Mononuclear cell (primary cell): ENCODE data around the gene PTTG2. TPM values are rescaled to one million over a fixed set of nuclear protein-coding genes. Genes with fewer than 3 reads are reported as not detected.
"Not testable (repeated sequence)": the region's sequence is repeated elsewhere in the genome, so short reads cannot be mapped to it uniquely, and the experiment has no call there.

Experiments used
- H3K27me3 ChIP-seq: 2 replicates; pipeline ENCODE4 v1.6.0; 2011; ENCODE audit warnings: low read length, control low read depth; ENCODE audit not compliant: insufficient read depth
- H3K4me1 ChIP-seq: 2 replicates; pipeline ENCODE4 v1.5.1; 2011; ENCODE audit warnings: mild to moderate bottlenecking, low read length, control low read depth; ENCODE audit not compliant: insufficient read depth
- H3K4me3 ChIP-seq: 2 replicates; pipeline ENCODE4 v1.5.1; 2011; ENCODE audit warnings: mild to moderate bottlenecking, low read length, moderate library complexity
- H3K9me3 ChIP-seq: 2 replicates; pipeline ENCODE4 v1.5.1; 2011; ENCODE audit warnings: low read depth, mild to moderate bottlenecking, control low read depth, low read length
- total RNA-seq: library from RNA; depleted of rRNA; stranded (reverse); fragments of >200 nt; gene quantifications from one replicate; pipeline ENCODE4 v1.2.3, GENCODE V29; 2012

The PTTG2 gene
- total RNA-seq = 2.3 TPM

DNA sequence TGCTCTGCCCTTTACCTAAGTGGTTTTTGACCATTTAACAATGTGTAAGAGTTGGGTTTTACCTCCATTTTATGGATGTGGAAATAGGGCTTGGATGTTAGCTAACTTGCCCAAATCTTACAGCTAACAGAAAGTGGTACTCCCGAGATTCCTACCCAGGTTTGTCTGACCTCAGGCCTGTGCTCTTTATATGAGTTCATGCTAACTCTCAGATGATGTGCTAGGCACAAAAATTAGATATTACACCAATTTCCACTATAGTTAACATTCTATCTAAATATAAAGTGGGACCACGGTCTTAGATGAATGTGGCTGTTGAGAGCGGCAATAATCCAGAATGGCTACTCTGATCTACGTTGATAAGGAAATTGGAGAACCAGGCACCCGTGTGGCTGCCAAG, at the start of gene PTTG2:
Gene PTTG2 (plus strand): TSS at position 301 of the 400 bp plus-strand sequence. CDS start 37 bp downstream, at position 338.
- Histone ChIP-seq H3K4me1 (peaks cover 14% of the 10 kb centered on the region), H3K9me3 (no peaks in the 10 kb centered on the region)

DNA sequence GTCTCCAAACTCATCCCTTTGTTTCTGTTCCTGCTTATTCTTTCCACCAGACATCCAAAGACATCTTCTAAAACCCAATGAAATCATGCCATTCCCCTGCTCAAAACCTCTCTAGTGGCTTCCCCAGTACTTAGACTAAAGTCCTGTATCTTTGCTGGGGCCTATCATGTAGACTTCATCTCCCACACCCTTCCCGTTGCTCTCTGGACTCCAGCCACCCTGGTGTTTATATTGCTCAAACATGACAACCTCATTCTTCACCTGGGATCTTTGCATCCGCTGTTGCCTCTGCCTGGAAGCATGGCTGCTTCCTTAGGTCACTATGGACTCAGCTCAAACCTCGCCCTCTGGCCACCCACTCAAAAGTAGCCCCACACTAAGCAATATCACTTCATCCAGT, 45.7 kb upstream of the PTTG2 start:
- H3K4me3 ChIP-seq = no peak overlapping the region
- no peaks in the 10 kb centered on the region for H3K9me3 ChIP-seq
- no peaks in the 10 kb centered on the region for H3K27me3 ChIP-seq
- no peaks in the 10 kb centered on the region for H3K4me1 ChIP-seq

More for the DNA sequence above, at the start of gene PTTG2:
- H3K4me3 ChIP-seq = no peak within 1 kb of the TSS
- no peaks in the 10 kb centered on the region for H3K27me3 ChIP-seq

GRCh38 chr4:37917388-37917787, 42.8 kb upstream of the PTTG2 start:
- no peaks in the 10 kb centered on the region for H3K9me3 ChIP-seq
- no peaks in the 10 kb centered on the region for H3K4me1 ChIP-seq
- H3K27me3 ChIP-seq = no peaks in the 10 kb centered on the region
- no peak overlapping the region for H3K4me3 ChIP-seq

DNA sequence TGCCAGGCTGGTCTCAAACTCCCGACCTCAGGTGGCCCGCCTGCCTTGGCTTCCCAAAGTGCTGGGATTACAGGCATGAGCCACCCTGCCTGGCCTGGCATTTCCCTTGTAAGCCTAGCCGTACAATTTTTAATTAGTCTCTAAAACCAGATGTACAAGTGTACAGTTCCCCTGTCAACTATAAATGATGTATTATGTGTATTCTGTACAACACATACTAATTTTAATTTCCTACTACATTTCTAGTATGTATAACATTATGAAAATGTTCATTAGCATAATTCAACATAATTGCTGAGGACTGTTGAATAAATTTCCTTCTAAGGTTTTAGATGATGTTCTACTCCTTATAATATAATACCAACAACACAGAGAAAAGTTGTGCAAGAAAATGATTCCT, 41.5 kb upstream of the PTTG2 start:
- Histone ChIP-seq H3K4me3 (no peak overlapping the region), H3K4me1 (no peaks in the 10 kb centered on the region), H3K27me3 (no peaks in the 10 kb centered on the region), H3K9me3 (no peaks in the 10 kb centered on the region)

GRCh38 chr4:37922328-37922727, 37.9 kb upstream of the PTTG2 start:
- H3K9me3 ChIP-seq = no peaks in the 10 kb centered on the region
- H3K27me3 ChIP-seq = no peaks in the 10 kb centered on the region
- H3K4me1 ChIP-seq = no peaks in the 10 kb centered on the region
- no peak overlapping the region for H3K4me3 ChIP-seq

DNA sequence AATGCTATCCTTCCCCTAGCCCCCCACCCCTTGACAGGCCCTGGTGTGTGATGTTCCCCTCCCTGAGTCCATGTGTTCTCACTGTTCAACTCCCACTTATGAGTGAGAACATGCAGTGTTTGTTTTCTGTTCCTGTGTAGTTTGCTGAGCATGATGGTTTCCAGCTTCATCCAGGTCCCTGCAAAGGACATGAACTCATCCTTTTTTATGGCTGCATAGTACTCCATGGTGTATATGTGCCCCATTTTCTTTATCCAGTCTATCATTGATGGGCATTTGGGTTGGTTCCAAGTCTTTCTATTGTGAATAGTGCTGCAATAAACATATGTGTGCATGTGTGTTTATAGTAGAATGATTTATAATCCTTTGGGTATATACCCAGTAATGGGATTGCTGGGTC, 37.1 kb upstream of the PTTG2 start:
- H3K4me3 ChIP-seq, H3K9me3 ChIP-seq, H3K27me3 ChIP-seq: not testable (repeated sequence)

DNA sequence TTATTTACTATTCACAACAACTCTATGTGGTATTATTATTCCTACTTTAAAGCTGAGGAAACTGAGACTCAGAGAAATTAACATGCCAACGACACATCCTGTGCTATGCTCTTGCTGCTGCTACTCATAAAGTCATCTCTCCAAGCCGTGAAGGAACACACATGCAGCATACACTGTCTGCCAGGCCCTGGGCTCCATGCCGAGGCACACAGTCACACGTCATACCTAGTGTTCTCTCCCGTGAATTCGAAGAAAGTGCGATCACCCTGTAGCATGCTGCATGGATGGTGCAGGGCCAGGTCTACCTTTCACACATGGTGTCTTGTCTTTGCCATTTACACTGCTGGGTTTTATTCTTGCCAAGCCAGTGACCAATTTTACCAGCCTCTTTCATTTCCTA, 35.3 kb upstream of the PTTG2 start:
- H3K27me3 ChIP-seq = no peaks in the 10 kb centered on the region
- H3K4me1 ChIP-seq = peaks cover 6% of the 10 kb centered on the region
- H3K4me3 ChIP-seq = no peak overlapping the region
- no peaks in the 10 kb centered on the region for H3K9me3 ChIP-seq

More for the DNA sequence above, 37.1 kb upstream of the PTTG2 start:
- not testable (repeated sequence) for H3K4me1 ChIP-seq

DNA sequence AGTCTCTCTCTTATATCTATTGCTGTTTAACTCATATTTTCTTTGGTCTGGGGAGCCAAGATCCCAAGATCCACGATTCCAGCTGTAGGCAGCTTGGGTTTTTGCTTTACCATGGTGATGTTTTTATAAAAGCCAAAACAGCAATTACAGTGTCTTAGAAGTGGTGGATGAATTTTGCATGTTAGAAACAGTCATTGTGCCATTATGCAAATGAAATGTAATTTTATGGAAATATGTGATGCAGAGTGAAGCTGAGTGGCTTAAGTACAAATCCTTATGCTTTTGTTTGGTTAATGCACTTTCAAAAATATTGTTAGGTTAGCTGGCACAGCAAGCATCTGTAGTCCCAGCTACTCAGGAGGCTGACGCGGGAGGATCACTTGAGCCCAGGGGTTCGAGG, 32.8 kb upstream of the PTTG2 start:
- Histone ChIP-seq H3K4me3 (no peak overlapping the region), H3K4me1 (peaks cover 6% of the 10 kb centered on the region), H3K9me3 (no peaks in the 10 kb centered on the region), H3K27me3 (no peaks in the 10 kb centered on the region)

DNA sequence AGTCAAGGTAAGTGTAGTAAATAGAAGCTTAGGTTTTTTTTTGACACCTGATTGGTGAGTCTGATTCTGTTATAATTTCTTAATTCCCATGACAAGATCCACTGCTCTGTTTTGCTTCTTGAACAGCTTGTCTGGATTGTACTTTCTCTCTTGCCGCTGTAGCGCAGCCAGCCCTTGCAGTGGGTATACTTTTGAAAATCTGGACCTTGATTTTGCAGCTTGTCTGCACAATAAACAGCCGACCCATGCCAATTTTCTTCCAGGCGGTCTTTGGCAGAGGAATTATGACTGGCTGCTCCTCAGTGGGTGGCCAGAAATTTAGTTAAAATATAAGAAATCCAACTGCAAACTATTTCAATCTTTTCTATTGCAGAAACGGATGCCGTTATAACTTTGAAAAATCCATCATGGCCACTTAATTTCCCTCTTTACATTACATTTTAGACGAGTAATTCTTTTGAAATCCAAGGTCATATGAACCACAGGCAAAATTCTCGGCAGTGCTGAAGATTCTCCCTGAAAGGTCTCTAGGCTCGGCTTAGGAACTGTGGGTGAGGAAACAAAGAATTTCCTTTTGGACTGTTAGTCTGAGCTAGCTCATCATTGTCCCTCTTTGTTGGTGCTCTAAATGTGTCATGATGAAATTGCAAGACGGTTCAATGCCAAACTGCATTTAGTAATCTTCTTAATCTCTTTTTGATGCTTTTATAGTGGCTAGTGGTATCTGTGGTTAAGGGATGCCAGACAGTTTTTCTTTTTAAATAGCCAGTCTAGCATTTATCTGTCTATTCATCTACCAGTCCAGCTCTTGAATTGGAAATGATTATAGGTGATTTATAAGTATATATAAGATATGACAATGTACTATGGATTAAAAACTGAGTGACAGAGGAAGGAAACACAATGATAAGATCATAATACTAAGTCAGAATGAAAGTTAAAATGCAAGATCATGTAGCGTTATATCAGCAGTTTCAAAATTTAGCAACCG, 31.5 kb upstream of the PTTG2 start:
- H3K4me3 ChIP-seq = no peak overlapping the region
- no peaks in the 10 kb centered on the region for H3K9me3 ChIP-seq
- H3K27me3 ChIP-seq = no peaks in the 10 kb centered on the region
- peaks cover 6% of the 10 kb centered on the region for H3K4me1 ChIP-seq

DNA sequence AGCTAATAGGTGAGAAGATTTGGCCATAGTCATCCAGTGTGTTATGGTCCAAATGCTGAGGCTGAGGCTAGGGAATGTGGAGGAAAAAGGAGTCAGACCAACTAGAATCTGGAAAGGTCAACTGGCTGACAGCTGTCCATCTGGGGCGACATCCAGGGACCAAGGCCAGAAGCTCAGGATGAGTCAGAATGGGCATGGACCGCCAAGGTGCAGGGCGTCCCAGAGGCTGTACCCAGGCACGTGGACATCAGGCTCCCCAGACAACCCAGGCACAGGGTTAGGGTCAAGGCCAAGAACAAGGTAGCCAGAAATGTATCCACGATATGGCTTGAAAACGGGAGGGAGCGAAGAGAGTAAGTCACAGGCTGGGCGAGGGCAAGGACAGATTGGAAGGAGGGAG, 26.1 kb upstream of the PTTG2 start:
- H3K4me1 ChIP-seq = no peaks in the 10 kb centered on the region
- no peak overlapping the region for H3K4me3 ChIP-seq
- H3K9me3 ChIP-seq = no peaks in the 10 kb centered on the region
- no peaks in the 10 kb centered on the region for H3K27me3 ChIP-seq

- Histone ChIP-seq H3K9me3 (no peaks in the 10 kb centered on the region), H3K27me3 (no peaks in the 10 kb centered on the region), H3K4me1 (no peaks in the 10 kb centered on the region), H3K4me3 (no peak overlapping the region)
These were observed 25.6 kb upstream of the PTTG2 start for GRCh38 chr4:37934609-37935008.

DNA sequence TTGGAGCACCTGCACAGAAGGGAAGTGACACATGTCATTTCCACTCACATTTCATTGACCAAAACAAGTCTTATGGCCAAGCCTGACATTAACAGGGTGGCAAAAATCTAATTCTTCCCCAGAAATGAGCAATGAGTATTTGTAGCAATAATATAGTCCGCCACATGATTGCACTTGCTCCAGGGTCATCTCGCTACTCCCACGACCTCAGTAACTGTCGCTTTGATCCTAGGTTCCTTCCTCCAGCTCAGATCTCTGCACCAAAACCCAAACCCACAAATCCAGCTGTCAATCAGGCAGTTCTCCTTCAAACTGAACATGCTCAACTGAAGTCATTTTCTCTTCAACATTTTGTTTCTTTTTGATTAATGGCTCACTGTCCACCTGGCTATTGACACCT, 25.2 kb upstream of the PTTG2 start:
- Histone ChIP-seq H3K9me3 (no peaks in the 10 kb centered on the region), H3K4me3 (no peak overlapping the region), H3K4me1 (no peaks in the 10 kb centered on the region), H3K27me3 (no peaks in the 10 kb centered on the region)

DNA sequence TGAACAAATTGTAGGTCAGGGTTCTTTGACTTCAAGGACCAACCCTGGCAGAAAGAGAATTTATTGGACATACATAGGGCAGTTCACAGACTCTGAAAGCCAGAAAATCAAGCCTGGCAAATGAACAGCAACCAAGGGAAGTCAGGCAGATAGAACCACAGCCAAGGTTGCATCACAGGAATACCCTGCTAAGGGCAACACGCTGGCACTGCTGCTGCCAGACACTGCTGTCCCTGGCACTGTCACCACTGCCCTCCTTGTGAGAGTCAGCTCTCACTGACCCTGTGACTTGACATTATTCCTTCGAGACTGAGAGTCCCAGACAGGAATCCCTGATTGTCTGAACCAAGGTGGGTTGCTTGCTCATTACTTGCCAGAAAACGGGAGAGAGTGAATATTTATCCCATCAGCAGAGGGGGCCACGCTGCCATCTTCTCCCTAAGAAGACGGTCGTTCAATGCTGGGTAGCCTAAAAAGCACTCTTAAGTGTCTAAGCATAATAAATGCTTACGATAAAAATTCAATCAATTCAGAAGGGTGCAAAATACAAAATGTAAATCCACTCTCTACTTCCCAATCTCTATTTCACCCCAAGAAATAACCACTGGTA, 23.2 kb upstream of the PTTG2 start:
- no peak overlapping the region for H3K4me3 ChIP-seq
- H3K27me3 ChIP-seq = no peaks in the 10 kb centered on the region
- no peaks in the 10 kb centered on the region for H3K9me3 ChIP-seq
- no peaks in the 10 kb centered on the region for H3K4me1 ChIP-seq

- no peak overlapping the region for H3K4me3 ChIP-seq
These were observed 22.0 kb upstream of the PTTG2 start for GRCh38 chr4:37938208-37938607.

DNA sequence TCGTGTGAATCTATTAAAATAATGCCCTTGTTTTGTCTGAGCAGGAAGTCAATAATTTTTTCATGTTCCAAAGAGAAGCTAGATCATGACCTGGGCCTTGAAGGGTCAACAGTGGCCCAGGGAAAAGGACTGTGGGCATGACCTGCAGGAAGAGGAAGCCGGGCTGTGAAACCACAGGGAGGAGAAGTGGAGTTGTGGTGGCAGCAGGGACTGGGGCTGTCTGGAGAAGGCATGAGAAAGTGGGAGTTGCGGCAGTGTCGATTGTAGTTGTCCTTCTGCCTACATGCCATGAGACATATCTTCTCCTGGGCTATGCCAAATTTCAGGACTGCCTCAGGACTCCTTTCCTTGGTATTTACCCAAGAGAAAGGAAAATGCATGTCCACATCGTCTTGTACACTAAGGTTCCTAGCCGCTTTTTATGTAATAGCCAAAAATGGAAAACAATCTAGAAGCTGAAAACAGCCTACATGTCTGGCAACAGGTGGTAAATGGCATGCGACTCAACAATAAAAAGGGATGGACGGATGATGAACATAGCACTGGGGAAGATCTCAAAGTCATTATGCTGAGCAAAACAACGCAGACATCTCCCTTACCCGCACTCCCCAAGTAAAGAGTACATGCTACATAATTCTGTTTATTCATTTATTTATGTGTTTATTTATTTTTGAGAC, 13.6 kb upstream of the PTTG2 start:
- Histone ChIP-seq H3K4me3 (no peak overlapping the region), H3K27me3 (no peaks in the 10 kb centered on the region), H3K9me3 (no peaks in the 10 kb centered on the region), H3K4me1 (peaks cover 30% of the 10 kb centered on the region)

More at GRCh38 chr4:37938208-37938607, 22.0 kb upstream of the PTTG2 start:
- no peaks in the 10 kb centered on the region for H3K27me3 ChIP-seq
- H3K9me3 ChIP-seq = no peaks in the 10 kb centered on the region
- no peaks in the 10 kb centered on the region for H3K4me1 ChIP-seq
